Activated CD4-positive, alpha-beta T cell treated with anti-CD3 and anti-CD28 coated beads for 36 hours (primary cell): ENCODE data around the gene MAMDC4. TPM values are rescaled to one million over a fixed set of nuclear protein-coding genes. Genes with fewer than 3 reads are reported as not detected.

Experiments used
- ATAC-seq: fragments of 200-7000 bp; cut with Tn5 transposase; one replicate; pipeline ENCODE4 v1.10.0; 2021; ENCODE audit warnings: mild to moderate bottlenecking, moderate library complexity
- CTCF ChIA-PET: fragments of 350-600 bp; sonication (Branson Sonifier 250); formaldehyde crosslinking; loops from one replicate; lab custom pipeline; 2021; ENCODE audit warnings: antibody characterized with exemption; lab: Charles Lee
- POLR2A ChIA-PET: fragments of 350-600 bp; sonication (Branson Sonifier 250); formaldehyde crosslinking; loops from one replicate; lab custom pipeline; 2021; ENCODE audit warnings: antibody characterized with exemption, inconsistent platforms; lab: Charles Lee
- DNase-seq: peaks from one replicate; pipeline ENCODE4 v3.0.0-alpha.2; 2020
- H3K27ac Mint-ChIP-seq: one replicate; pipeline ENCODE4 v1.8.0; 2021; ENCODE audit warnings: mixed read lengths
- H3K27me3 Mint-ChIP-seq: one replicate; pipeline ENCODE4 v1.8.0; 2021; ENCODE audit warnings: mixed read lengths
- H3K36me3 Mint-ChIP-seq: one replicate; pipeline ENCODE4 v1.8.0; 2021; ENCODE audit warnings: low read depth, mixed read lengths
- H3K4me1 Mint-ChIP-seq: one replicate; pipeline ENCODE4 v1.8.0; 2021; ENCODE audit warnings: mixed read lengths
- H3K4me3 Mint-ChIP-seq: one replicate; pipeline ENCODE4 v1.8.0; 2021; ENCODE audit warnings: mild to moderate bottlenecking, moderate library complexity, mixed read lengths
- H3K9me3 Mint-ChIP-seq: one replicate; pipeline ENCODE4 v1.8.0; 2021; ENCODE audit warnings: low read depth, mixed read lengths
- intact Hi-C, 2 experiments: fragments of 100-400 bp; cut with DNase I in 1 of 2; cut with micrococcal nuclease in 1 of 2; formaldehyde crosslinking; loops; one replicate each; pipeline versions ENCODE4 v1.14.2 to v1.15.1; 2022 to 2024; cut with DNase I, micrococcal nuclease
- total RNA-seq, 2 experiments: library from RNA; stranded (reverse); gene quantifications; one replicate each; pipeline ENCODE4 v1.2.3, GENCODE V29; 2021

Gene MAMDC4
- total RNA-seq, 2 experiments from 2014 or later = 16.6 to 17.5 TPM

DNA sequence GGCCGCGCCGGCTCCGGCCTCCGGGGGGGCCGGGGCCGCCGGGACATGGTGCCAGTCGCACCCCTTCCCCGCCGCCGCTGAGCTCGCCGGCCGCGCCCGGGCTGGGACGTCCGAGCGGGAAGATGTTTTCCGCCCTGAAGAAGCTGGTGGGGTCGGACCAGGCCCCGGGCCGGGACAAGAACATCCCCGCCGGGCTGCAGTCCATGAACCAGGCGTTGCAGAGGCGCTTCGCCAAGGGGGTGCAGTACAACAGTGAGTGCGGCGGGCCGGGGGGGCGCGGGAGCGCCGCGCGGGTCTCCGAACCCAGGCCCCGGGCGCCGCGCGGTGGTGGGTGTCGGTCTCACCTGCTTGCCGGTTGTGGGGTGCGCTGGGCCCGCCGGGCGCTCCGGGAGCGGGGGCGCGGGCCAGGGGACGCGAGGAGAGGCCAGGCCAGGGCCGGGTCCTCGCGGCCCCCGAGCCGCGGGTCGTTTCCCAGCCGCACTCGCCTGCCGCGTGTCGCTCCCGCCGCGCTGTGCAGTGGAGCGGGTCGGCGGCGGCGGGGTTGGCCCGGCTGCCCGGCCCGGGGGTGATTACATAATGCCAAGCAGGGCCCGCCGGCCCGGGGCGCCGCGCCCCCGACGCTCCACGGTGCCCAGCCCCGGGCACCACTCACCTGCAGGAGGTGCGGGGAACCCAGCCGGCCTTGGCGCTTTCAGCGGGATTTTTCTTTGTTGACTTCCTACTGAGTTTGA lies 43.9 kb upstream of the MAMDC4 start:
- peak; percentile 32 for ATAC-seq
- POLR2A ChIA-PET = no interaction called here
- CTCF ChIA-PET = interaction anchor here (0.6 to 4.8 kb wide), 6 partner anchors 14 to 349 kb away, joined by 3 to 21 read pairs (median 4); partner anchors contain the start of gene AJM1
- no peaks in the 10 kb centered on the region for H3K9me3 Mint-ChIP-seq
- H3K4me1 Mint-ChIP-seq = peaks cover 38% of the 10 kb centered on the region
- DNase-seq = peak; percentile 57
- intact Hi-C loops = loop anchor here in 1 of 2 experiments (10.0 kb wide), 1 partner anchor 693 kb away; the partner anchor contains the start of gene TMEM250
- H3K27ac Mint-ChIP-seq = no peak overlapping the region
- H3K4me3 Mint-ChIP-seq = peak overlapping the region; percentile 73
- H3K27me3 Mint-ChIP-seq = no peaks in the 10 kb centered on the region
- peaks cover 18% of the 10 kb centered on the region for H3K36me3 Mint-ChIP-seq

DNA sequence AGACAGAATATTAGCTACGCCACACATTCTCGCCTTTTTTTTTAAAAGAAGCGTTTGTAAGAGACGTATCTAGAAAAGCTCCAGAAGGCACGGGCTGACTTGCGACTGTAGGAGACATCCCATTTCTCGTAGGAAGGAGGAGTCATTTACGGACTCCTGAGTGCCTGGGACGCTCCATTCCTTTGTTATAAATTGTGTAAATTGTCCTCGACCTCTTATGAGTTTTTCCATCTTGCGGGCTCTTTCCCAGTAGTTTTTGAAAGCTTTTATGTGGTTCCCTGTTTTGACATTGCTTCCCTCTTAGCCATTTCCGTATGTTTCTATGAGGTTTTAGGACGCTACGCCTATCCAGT lies 43.4 kb upstream of the MAMDC4 start:
- H3K4me3 Mint-ChIP-seq = peak overlapping the region; percentile 73
- CTCF ChIA-PET = interaction anchor here (0.8 to 4.8 kb wide), 4 partner anchors 34 to 349 kb away, joined by 4 to 21 read pairs (median 4); partner anchors contain the start of gene AJM1
- H3K27ac Mint-ChIP-seq = peak overlapping the region; percentile 24
- no peaks in the 10 kb centered on the region for H3K27me3 Mint-ChIP-seq
- POLR2A ChIA-PET = no interaction called here
- no peak for ATAC-seq
- peaks cover 38% of the 10 kb centered on the region for H3K4me1 Mint-ChIP-seq
- DNase-seq = no peak
- intact Hi-C loops = loop anchor here in 1 of 2 experiments (10.0 kb wide), 1 partner anchor 694 kb away; the partner anchor contains the start of gene TMEM250
- H3K36me3 Mint-ChIP-seq = peaks cover 19% of the 10 kb centered on the region
- H3K9me3 Mint-ChIP-seq = no peaks in the 10 kb centered on the region

DNA sequence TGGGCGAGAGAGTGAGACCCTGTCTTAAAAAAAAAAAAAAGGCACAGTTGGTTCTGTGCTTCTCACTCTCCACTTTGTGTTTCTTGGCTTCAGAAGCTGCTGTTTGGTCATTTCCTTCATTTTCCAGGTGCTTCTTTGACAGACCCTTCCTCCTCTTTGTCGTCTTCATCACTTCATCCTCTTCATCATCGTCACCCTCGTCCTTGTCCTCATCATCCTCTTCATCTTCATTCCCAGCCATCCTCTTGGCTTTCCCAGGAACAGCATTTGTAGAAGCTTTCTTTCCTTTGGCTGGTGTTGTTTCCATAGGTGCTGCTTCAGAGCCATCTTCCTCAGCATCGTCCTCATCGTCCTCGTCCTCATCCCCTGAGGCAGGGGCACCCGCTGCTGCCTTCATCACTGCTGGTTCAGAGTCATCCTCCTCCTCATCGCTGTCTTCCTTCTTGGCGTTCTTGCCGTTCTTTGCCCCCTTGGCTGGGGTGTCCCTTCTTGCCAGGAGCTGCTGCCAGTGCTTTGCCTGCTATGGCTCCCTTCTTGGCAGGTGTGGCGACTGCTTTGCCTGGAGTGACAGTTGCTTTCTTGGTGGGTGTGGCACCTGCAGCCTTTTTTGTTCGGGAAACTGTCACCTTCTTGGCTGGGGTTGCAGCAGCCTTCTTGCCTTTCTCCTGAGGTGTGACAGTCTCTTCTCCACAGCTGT lies 37.3 kb upstream of the MAMDC4 start:
- Mint-ChIP-seq H3K27me3 (no peaks in the 10 kb centered on the region), H3K9me3 (no peaks in the 10 kb centered on the region), H3K4me1 (peaks cover 19% of the 10 kb centered on the region), H3K27ac (no peak overlapping the region), H3K36me3 (peaks cover 37% of the 10 kb centered on the region), H3K4me3 (no peak overlapping the region)
- no peak for DNase-seq
- intact Hi-C loops = no loop called here
- no peak for ATAC-seq
- ChIA-PET POLR2A (no interaction called here), CTCF (interaction anchor here (0.6 to 3.1 kb wide), 4 partner anchors 27 to 251 kb away, joined by 3 to 15 read pairs (median 3); partner anchors contain the start of gene AJM1)

DNA sequence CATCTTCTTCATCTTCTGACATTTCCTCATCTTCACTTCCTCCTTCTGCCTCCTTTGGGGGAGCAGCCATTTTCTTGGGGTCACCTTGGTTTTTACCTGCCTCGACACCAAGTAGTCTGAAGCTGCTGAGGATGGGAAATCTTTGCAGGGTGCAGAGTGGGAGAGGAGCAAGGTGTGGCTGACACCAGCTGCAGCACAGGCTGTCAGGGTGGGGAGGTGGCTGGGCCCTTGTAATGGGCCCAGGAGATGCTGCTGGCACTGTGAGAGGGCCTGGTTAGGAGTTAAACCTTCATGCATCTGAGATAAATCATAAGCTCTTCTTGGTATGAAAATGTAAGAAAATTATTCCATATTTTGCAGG lies 36.7 kb upstream of the MAMDC4 start:
- H3K9me3 Mint-ChIP-seq = no peaks in the 10 kb centered on the region
- H3K27ac Mint-ChIP-seq = no peak overlapping the region
- peaks cover 17% of the 10 kb centered on the region for H3K4me1 Mint-ChIP-seq
- ATAC-seq (no peak), DNase-seq (no peak)
- H3K4me3 Mint-ChIP-seq = no peak overlapping the region
- H3K27me3 Mint-ChIP-seq = no peaks in the 10 kb centered on the region
- ChIA-PET POLR2A (interaction anchor here (0.6 kb wide), 1 partner anchor 437 kb away, joined by 4 read pairs; no protein-coding TSS in a partner anchor), CTCF (interaction anchor here (0.6 to 3.1 kb wide), 5 partner anchors 23 to 251 kb away, joined by 3 to 15 read pairs (median 3); partner anchors contain the start of gene AJM1)
- peaks cover 34% of the 10 kb centered on the region for H3K36me3 Mint-ChIP-seq
- intact Hi-C loops = no loop called here

DNA sequence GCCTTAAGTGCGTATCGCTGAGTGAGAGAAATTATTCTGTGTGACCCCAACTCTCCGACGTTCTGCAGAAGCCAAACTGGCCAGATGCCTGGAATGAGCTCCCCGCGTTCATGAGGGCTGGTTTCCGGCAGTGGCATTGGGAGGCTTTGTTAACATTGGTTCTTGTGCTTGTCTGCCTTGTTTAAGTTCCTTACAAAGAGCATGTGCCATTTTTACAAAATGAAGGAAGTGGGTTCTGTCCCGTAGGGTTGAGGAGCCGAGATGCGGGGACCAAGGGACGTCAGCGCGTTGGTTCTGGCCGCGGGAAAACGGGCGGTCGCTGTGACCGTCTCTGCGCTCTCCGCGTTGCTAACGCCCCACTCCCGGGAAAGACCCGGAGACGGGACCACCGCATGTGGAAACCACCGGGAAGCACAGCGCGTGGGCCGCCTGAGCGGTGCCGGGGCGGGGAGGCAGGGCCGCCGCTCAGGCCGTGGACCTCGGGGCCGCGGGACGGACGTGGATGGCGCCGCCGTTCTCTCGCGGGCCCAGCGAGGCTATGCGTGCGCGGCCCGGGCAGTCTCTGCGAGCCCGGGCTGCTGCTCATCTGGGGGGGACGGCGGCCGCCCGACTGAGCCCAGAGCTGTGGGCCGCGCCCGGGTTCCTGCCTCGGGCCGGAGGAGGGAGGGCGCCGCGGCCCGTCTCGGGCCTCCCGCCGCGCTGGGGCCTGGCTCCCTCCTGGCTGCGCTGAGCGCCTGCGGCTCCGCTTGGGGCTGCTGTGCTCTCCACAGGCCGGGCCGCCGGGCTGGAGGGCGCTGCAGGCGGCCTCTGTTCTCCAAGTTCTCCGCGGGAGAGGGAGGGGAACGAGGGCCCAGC lies 30.9 kb upstream of the MAMDC4 start:
- no peak for DNase-seq
- Mint-ChIP-seq H3K27me3 (no peaks in the 10 kb centered on the region), H3K4me1 (peaks cover 12% of the 10 kb centered on the region), H3K9me3 (no peaks in the 10 kb centered on the region), H3K4me3 (no peak overlapping the region), H3K27ac (no peak overlapping the region), H3K36me3 (peaks cover 24% of the 10 kb centered on the region)
- ChIA-PET CTCF (interaction anchor here (0.6 kb wide), 1 partner anchor 153 kb away, joined by 4 read pairs; no protein-coding TSS in a partner anchor), POLR2A (no interaction called here)
- peak; percentile 44 for ATAC-seq
- intact Hi-C loops = no loop called here

DNA sequence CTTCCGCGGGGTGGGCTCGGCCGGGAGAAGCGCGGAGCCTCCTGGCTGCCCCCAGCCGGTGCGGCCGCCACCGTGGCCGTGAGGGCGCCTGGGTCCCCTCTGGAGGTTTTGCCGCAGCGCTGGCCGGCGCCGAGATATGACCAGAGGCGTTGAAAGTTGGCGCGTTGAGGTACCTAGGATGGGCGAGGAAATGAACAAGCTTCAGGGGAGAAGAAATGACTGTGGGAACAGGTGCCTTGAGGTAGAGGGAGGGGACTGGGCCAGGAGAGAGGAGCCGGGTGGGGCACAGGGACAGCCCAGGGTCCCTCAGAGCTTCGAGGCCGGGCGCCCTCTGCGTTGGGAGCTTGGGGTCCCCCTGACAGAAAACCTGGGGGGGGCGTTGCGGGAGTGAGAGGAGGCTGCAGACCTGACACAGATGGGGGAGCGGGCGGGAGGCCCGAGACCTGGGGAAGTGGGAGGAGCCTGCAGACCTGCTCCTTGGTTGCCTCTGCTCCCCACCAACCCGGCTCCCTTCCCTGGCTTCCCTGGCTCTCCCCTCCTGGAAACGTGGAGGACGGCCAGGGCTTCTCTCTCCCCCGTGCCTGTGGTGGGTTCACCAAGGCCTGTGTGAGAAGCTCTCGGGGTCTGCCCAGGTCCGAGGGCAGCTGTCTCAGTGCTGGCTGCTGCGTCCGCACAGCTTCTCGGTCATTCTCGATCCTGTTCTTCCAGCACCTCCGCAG lies 30.2 kb upstream of the MAMDC4 start:
- ChIA-PET CTCF (interaction anchor here (0.6 to 0.7 kb wide), 2 partner anchors 11 to 152 kb away, joined by 3 to 4 read pairs; no protein-coding TSS in a partner anchor), POLR2A (interaction anchor here (0.6 kb wide), 1 partner anchor 63 kb away, joined by 4 read pairs; no protein-coding TSS in a partner anchor)
- Mint-ChIP-seq H3K27ac (no peak overlapping the region), H3K4me1 (peaks cover 11% of the 10 kb centered on the region), H3K27me3 (no peaks in the 10 kb centered on the region), H3K4me3 (no peak overlapping the region), H3K36me3 (peaks cover 18% of the 10 kb centered on the region), H3K9me3 (no peaks in the 10 kb centered on the region)
- DNase-seq (no peak), ATAC-seq (no peak)
- intact Hi-C loops = no loop called here

DNA sequence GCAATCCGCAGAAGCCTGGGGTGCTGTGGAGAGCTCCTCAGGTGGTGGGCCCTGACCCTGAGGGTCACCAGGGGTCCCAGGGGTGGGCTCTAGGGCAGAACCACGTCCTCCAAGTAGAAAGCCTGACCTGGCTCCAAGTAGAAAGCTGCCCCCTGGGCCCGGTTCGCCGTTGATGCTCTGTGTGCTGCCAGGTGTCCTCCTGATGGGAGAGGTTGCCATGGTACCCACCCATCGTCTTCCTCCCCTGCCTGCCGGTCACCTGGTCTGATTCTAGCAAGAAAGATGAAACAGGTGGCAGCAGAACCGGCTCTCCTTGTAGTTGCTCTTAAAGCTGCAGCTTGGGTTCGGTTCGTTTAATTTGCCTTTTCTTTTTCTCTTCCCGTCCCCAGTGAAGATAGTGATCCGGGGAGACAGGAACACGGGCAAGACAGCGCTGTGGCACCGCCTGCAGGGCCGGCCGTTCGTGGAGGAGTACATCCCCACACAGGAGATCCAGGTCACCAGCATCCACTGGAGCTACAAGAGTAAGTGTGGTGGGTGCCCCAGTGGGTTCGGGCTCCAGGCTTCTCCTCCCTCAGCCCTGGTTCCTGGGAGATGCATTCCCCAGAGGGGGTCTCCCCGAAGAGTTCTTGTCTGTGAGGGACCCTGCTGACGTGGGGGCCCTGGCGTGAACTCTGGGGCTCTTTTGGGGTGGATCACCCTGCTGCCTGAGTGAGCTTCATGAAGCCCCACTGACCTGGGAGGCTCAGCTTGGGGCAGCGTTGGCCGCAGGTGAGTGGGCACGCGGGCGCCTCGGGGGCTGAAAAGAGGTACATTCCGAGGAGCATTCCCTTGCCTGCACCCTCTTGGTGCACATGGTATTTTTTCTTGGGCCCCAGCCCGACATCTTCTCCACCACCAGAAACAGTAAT lies 28.8 kb upstream of the MAMDC4 start:
- CTCF ChIA-PET = interaction anchor here (0.6 to 0.8 kb wide), 4 partner anchors 18 to 418 kb away, joined by 3 read pairs; partner anchors contain the start of gene TUBB4B
- no peak overlapping the region for H3K4me3 Mint-ChIP-seq
- peaks cover 10% of the 10 kb centered on the region for H3K4me1 Mint-ChIP-seq
- ATAC-seq = no peak
- POLR2A ChIA-PET = no interaction called here
- H3K36me3 Mint-ChIP-seq = peaks cover 12% of the 10 kb centered on the region
- H3K27ac Mint-ChIP-seq = no peak overlapping the region
- intact Hi-C loops = no loop called here
- no peaks in the 10 kb centered on the region for H3K27me3 Mint-ChIP-seq
- H3K9me3 Mint-ChIP-seq = no peaks in the 10 kb centered on the region
- no peak for DNase-seq

DNA sequence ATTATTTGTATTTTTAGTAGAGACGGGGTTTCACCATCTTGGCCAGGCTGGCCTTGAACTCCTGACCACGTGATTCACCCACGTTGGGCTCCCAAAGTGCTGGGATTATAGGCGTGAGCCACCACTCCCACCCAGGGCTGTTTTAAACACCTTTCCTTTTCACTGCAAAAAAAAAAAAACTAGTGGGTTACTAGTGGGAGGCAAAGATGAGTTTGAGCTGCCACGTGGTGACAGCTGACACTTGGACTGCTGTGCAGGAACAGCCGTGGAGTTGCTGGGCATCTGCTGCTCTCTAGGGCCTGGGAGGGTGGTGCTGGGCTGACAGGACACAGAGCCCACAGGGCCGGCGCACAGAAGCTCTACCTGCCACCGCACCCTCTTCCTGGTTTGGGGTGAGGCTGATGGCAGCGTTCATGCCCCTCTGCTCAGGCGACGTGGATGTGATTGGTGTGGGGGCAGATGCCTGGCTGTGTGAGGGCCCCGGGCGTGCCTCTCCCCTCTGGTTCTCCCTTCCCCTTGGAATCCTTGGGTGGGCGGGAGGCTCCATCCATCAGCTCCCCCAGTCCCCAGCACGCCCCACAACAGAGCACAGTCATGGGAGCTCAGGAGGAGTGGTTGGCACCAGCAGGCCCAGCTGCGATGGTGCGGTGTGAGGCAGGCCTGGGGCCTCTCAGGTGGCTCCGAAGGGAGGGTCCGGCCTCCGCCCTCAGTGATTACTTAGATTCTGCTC lies 27.5 kb upstream of the MAMDC4 start:
- Mint-ChIP-seq H3K9me3 (no peaks in the 10 kb centered on the region), H3K27ac (no peak overlapping the region), H3K36me3 (peaks cover 12% of the 10 kb centered on the region), H3K27me3 (no peaks in the 10 kb centered on the region), H3K4me1 (peaks cover 10% of the 10 kb centered on the region), H3K4me3 (no peak overlapping the region)
- ChIA-PET CTCF (interaction anchor here (0.7 to 1.2 kb wide), 3 partner anchors 17 to 204 kb away, joined by 3 to 4 read pairs (median 3); partner anchors contain the start of genes ABCA2 and AJM1), POLR2A (no interaction called here)
- DNase-seq = no peak
- ATAC-seq = no peak
- intact Hi-C loops = no loop called here
